NOMO-1 treated with DMSO at 0.1 percent for 48 hours (cell line): Measurements from ENCODE around the gene NEUROG1.
A peak's percentile ranks its signal among the peaks of the same experiment; 100 is the strongest.

Experiments
- DNase-seq: peaks from one replicate; lab custom pipeline; 2025; ENCODE audit not compliant: unreplicated experiment; lab: John Stamatoyannopoulos, UW

NEUROG1 gene

DNA sequence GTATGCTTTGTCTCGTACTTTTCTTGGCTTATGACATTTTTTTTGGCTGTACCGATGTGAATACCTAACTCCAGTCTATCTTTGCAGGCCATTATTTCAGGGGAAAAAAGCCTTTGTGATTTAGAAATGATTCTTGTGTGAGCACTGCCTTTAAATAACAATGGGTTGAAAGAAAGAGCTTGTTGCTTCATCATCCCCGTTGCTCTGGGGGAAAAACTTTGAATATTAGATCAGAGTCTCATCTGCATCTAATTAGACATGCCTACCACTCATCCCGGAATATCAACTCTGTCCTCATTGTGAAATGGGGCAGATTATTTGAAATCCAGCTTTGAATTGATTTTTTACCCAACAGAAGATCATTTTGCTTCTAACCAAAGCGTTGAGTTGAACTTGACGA is 29.5 kb upstream of the NEUROG1 start:
- DNase-seq: no peak

DNA sequence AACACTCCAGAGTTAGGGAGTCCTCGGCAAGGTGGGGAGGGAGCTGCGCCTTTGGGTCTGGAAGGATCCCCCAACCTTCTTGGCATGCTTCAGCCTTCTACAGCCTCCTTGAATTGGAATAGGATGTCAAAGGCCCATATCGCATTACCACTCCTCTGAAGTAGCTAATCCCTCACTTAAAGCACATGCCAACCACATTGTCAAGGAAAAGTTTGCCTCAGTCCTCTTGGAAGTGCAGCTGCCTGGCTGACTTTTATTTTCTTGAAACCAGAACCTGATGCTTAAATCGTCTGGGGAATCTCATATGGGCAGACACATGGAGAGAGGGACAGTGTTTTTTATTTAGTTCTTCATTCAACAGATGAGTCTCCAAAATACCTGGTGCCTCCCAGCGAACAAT is 28.6 kb upstream of the NEUROG1 start:
- no peak for DNase-seq

DNA sequence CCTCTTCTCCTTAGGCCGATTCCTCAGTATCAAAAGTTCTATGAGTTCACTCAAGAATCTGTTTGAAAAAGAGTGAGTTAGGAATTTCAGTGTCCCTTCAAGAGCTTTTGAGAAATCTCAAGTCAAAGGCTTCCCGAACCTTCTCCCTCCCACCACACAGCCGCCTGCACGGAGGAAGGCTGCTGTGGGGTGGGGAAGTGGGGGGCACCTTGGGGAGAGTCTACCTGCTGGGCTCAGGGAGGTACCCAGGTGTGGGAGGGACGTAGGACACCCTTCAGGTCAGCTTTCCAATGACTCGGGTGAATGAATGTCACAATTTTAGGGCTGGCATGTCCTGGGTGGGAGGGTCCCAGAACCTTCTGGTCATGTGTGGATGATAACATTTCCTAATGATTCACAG is 25.5 kb upstream of the NEUROG1 start:
- DNase-seq: no peak

DNA sequence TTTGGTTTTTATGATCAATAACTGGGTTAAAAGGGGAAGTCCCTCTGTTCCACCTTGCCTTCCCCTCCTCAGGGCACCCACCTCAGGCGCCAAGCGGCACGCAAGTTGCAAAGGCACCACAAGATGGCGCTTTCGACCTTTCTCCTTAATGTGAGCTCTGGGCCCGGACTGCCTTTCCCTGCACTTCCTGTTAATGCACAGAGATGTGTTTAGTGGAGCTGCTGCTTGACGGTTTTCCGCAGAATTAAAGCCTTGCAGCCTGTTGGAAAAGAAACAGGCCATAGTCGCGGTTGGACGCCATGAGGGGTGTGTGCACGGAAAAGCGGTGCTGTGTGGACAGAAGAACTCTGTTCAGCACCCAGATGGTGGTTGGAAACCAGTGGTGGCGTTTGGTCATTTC is 25.1 kb upstream of the NEUROG1 start:
- DNase-seq: peak; percentile 88

DNA sequence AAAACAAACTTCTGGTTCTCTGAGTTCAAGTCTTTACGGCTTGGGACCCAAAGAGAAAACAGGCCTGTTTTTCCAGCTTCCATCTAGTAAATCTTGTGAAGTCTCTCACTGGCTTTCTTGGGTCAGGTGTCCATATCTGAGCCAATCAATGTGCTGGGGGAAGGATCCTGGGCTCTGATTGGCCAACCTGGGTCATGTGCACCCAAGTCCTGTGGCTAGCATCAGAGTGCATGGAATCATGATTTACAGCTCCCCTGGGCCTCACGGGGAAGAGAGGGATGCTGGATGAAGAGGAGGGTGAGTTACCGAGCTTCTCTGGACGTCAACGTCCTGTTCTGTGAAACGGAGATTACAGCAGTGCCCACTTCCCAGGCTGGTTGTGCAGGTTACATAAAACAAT is 23.6 kb upstream of the NEUROG1 start:
- DNase-seq: no peak

DNA sequence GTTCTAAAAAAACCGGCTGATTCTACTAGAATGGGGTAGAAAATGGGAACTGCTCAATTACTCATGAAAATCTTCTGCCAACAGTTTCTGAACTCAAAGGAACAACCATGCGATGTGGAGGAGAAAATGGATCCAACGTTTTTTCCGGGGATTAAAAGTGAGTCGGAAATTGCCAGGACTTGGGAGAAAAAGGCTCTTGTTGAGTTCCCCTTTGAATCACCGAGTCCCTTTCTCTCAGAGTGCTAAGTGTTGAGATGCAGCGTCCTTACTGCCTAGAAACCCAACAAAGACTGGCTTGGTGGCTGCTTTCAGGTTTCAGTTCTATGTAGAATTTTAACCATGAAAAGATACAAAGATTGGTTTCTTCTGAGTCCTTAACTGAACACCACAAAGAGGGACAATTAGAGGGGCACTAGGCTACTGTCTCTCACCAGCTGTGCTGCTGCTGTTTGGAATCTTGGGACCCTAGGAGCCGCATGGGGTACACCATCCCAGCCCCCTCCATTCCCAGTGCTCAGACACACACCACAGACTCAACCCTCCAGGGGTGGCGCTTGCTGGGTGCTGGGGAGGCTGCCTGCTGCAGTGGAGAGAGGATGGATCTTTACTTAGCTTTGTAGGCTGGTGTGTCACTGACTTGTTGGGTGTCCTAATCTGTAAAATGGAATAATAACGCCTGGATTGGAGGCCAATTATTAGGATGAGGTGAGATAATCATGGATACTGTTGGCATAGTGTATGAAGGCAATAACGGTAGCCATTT is 21.5 kb upstream of the NEUROG1 start:
- no peak for DNase-seq

DNA sequence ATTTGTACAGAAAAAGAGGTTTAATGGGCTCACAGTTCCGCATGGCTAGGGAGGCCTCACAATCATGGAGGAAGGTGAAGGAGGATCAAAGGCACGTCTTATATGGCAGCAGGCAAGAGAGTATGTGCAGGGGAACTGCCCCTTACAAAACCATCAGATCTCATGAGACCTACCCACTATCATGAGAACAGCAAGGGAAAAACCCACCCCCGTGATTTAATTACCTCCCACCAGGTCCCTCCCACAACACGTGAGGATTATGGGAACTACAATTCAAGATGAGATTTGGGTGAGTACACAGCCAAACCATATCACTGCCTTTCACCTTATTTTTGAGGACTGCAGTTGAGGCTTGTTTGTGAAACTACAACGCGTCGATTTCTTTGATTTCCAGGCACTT is 20.9 kb upstream of the NEUROG1 start:
- no peak for DNase-seq

DNA sequence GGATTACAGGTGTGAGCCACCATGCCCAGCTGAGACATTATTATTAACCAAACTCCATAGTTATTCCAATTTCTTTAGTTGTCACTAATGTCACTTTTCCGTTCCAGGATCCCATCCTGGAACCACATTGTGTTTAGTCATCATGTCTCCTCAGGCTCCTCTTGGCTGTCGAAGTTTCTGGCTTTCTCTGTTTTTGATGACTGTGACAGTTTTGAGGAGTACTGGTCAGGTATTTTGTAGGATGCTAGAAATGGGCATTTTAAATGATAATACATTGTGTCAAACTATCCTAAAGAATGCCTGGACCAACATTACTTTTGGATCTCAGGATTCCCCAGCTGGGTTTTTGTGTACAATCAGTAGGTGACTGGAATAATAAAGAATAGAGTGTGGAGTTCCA is 19.8 kb upstream of the NEUROG1 start:
- DNase-seq: no peak

DNA sequence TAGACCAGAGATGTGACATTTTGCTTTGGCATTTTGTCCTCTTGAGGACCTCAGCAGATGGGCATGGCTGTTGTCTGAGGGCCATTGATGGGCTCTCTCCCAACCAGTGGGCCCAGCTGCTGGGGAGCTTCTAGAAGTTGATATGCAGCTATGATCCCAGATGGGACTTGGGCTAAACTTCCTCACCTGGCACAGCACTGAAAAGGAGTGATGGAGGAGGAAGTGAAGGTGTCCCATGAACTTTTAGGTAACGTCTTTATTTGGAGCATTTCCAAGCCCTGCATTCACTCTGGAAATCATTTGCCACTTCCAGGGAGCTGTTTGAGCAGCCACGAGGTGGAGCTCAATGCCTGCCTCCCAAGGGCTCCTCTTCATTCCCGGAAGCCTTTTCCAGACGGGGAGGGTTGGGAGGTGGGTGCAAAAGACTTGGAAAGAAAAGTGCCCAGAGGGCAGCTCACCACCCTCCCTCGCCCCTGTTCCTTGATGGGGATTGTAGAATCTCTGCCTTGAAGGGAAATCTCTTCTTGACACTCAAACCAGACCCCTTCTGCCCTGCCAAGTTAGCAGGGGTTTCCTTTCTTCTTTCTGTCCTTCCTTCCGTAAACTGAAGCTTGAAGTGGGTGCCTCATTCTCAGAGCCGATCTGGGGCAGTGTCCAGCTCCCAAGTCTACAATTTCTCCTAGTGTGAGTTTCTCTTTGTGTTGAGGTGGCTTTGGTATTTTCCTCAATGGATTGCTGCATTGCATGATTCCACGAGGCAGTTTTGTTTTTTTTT is 18.1 kb upstream of the NEUROG1 start:
- DNase-seq: no peak

DNA sequence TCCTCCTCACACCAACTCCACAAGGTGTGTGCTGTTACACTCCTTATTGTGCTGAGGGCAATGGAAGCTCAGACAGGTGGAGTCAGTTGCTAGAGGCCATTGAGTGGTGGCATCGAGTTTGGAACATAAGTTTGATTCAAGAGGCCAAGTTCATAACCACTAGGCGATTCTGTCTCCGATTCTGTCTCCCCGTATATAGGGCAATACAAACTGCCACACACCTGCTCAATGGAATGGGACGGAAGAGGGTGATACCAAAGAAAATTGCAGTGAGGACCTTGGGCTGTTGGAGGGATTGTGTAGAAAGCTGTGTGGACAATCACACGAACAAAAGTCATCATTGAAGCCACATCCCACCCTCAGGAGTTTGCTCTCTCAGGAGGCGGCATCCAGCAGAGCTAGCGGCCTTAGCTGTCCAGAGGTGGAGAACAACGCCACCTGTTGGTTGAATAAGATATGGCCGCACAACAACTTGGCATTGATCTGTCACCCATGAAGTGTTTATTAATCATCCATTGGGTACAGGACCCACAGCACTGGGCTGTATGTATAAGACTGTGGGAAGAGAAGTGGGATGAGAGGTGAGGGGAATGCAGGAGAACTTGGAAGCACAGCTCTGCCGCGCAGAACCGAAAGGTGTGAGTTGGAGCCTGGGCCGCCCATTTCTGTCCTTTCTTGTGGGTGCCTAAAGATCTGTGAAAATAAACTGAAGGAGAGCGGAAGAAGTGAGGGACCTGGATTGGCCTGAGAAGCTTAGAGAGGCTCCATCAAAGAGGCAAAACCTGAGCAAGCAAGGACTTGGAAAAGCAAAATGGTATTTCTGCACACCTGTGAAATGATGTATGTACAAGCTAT is 16.1 kb upstream of the NEUROG1 start:
- DNase-seq: peak; percentile 61

DNA sequence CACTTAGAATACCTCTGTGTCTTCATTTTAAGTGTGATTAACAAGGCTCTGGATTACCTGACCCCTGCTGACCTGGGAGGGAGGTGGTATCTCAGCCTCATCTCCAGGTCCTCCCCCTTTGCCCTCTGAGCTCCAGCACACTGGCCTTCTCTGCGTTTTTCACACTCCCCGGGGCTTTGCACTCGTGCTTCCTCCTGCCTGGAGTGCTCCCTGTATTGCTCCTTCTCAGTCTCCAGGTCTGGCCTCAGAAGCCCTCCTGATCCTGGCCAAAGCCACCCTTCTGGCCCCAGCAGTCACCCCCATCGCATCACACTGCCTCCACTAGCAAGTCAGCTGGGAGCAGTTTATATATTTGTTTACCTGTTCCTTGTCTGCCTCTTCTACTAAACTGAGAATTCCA is 13.6 kb upstream of the NEUROG1 start:
- no peak for DNase-seq

DNA sequence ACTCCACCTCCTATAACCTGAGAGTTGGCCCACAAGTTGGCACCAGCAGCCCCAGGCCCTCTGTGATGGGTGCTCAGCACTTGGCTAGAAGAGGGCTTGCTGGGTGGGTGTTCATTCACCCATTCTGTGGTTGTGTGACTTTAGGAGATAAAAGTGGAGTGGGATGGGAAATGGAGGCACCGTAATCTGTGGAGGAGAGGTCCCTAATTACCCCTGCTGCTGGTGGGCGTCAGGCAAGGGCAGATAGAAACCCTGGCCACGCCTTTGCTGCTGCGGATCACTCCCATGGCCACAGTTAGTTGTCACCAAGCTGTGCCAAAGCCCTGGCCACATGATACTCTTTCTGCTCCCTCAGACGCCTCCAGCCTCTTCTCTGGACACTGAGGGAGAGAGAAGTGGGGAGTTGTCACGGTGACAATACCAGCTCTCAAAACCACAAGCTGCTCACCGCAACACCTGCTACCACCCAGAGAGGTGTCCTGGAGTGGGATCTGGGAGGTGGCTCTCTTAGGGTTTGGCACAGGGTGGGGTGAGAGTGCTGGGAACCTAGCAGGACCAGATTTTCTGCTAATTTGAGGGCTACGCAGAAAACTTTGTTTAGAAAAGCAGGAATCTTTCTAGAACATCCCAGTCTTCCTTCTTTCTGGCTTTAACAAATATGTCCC is 12.0 kb upstream of the NEUROG1 start:
- DNase-seq: no peak

DNA sequence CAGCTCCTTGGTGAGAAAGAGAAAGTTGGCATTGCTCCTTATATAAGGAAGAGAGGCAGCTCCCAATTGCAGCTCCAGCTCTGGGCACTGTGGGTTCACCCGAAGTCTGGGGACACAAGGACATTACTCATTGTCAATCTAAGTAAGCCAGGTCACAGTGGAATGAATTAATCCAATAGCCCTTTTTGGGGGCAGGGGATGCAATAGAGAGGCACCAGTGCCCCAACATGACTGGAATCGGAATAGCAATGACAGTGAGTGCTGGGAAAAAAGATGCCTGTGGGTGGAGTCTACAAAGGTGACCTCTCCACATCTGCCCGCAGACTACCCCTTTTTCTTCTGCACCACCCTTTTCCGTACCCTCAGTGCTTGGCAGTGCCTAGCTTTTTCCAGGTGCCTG is 11.1 kb upstream of the NEUROG1 start:
- no peak for DNase-seq

DNA sequence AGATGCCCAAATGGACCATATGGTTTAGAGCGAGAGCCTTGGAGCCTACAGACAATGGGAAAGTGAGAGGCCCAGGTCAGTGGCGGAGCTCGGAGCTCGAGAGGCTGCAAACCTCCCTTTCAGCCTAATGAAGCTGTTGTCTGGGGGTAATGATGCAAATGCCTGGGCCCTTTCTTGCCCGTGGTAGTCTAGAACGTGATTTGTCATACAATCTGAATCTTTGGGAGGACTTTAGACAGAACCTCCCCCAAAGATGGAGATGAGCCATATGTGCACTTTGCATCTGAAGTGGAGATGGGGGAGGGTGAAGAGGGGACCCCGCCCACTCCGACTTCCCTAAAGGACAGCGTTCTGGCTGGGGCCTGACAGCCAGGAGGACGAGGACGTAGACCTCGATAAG is 10.3 kb upstream of the NEUROG1 start:
- DNase-seq: no peak

DNA sequence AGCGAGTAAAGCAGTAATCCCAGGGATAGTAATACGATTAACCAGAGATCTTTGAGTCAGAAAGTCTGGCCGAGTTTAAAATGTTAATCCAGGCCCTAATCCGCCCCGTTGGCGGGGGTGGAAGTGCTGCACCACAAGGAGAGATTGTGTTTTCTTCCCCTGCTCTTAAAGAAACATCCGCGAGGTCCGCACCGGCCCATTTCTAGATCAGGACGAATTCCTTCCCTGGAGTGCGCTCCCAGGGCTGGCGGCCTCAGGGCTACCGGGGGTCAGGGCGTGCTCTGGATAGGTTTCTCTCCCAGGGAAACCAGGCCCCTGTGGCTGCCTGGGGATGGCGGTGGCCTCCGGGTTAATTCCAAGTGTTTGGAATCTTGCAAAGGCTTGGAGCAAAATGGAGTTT is 9.3 kb upstream of the NEUROG1 start:
- no peak for DNase-seq

DNA sequence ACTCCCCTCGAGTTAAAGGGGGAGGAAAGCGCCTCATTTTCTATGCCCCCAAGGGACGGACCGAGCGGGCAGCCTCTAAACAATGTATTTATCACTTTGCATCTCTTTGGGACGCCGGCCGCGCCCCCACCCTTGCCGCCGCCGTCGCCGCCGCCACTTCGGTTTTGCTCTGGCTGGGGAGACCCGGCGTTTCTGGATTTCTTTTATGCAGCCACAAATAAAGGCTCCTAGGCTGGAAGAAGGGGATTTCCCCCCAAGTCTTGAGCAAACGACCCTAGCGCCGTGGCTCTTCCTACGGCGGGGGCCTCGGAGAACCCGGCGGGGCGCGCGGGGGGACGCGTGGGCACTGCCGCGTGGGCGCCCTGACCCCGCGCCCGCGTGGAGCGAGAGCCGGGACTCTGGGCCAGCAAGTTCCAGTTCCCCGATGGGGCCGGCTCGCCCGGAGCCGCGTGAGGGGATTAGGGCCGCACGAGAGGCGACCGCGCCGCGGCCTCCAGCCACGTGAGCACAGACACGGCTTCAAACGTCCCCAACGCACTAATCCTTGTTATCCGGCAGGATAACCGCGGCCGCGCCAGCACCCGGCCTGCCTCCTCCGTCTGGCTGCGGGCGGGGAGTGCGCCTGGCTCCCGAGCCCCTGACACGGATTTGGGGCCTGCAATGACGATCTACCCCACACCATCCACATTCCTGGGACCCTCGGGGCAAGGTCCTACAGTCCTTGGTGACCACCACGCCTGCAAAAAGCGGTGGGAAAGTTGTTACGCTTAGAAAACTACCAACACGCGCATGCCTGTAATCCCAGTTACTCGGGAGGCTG is 7.9 kb upstream of the NEUROG1 start:
- DNase-seq: no peak

DNA sequence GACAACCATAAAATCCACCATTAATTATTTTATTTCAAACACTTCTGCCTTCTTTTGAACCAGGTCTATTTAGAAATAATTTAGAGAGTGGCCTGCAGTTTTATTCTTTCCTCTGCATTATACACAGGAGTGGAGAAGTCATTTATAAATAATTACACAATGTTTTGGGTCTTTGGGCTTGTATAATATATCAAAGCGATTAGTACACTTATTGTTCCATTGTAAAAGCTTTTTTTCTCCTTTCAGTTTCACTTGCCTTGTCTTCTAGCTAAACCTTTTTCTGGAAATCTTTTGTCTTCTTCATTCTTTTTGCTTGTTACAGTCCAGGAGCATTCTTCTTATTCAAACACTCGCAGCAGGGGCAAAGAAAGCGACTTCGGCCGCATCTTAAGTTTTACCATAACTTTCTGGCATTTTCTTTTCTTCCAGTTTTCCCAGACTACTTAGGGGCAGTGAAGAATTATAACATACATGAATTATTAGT is 7.3 kb upstream of the NEUROG1 start:
- no peak for DNase-seq

DNA sequence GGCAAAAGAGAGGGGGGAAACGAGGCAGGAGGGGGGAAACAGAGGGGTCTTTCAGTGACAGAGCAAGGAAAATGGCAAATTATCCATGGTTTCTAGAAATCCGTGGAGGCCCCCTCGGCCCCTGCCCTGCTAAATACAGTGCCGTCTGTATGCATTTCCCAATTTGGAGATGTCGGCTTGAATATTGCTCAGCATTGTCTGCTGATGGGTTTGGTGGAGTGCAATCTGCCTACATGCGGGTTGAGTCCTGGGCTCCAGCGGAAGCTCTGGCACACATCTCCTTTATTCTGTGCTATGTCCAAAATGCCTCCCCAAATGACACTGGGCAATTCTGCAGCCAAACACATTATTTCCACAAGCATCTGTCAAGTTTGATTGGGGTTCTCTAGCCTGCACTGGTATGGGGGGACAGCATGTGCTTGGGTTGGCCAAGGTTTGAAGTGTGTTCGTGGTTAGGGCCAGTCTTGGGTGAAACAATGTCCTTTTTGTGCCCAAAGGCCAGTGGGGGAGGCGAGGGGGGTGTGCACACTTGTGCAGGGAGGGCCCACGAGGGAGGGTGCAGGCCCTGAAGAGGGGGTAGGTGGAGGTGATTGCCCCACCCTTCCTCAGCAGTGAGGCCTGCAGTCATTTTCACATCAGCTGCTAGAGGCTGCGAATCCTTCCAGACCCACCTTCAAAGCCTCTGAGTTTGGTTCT is 6.2 kb upstream of the NEUROG1 start:
- no peak for DNase-seq

DNA sequence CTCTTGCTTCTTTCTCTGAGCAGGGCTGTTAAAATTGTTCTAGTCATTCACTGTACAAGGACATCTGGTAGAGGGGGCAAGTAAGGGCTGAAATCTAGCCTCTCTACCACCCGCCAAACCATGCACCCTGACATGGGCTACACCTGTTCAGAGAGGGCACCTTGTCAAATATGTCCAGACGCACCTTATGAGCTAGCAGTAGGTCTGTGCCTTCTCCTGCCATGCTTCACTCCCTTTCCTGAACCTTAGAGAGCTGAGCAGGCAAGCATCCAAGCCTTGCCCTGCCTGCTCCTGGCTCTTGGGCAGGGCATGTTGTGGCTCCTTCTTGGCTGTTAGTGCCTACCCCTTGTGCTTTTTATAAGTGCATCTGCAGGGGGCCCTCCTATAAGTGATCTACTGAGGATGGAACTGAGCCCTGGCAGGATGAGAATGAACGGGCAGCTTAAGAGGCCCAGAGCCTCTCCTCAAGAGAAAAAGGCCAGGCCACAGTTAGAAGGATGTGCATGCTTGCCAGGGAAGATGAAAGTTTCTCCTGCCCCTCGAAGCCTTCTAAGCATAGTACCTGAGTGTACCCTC is 3.8 kb upstream of the NEUROG1 start:
- DNase-seq: no peak
